ENCODE results near the gene TTC39C.

TTC39C gene

DNA sequence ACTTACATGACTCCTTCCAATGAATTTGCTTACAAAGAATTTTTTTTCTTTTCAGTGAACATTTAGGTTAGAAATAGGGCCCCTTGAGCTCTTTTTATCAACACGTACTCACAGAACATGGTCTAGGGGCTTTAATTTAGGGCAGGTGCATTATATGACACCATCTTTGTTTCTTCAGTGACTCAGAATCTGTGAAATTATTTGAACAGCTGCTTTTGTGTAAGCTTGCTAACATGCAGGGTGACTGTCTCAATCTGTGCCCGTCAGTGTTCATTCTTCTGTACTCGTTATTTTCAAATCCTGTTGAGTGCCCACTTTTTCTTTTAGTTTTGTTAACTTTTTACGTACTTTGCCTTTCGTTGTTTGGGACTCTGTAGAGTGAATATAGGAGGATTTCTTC, 71.5 kb downstream of the TTC39C start:
- DNase-seq (ENCODE audit: low read depth in 3 of 3): no peak

DNA sequence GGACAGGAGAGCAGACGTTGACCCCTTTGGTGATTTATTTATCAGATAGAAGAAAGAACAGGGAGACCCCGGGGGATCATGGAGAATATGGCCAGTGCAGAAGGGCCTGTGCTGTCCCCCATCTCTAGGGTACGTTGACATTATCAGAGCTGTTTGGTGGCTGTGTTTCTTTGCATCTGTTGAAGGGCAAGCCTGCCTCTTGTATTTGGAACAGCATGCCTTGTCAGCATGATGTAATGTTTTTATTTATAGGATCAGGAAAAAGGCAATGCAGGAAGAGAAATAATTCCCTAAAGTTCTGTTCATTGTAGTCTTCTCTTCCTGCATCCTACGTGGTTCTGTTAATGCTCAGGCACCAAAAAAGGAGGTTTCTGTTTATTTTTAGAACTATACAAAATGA, 74.5 kb downstream of the TTC39C start:
- DNase-seq (ENCODE audit: low read depth in 3 of 3): no peak

DNA sequence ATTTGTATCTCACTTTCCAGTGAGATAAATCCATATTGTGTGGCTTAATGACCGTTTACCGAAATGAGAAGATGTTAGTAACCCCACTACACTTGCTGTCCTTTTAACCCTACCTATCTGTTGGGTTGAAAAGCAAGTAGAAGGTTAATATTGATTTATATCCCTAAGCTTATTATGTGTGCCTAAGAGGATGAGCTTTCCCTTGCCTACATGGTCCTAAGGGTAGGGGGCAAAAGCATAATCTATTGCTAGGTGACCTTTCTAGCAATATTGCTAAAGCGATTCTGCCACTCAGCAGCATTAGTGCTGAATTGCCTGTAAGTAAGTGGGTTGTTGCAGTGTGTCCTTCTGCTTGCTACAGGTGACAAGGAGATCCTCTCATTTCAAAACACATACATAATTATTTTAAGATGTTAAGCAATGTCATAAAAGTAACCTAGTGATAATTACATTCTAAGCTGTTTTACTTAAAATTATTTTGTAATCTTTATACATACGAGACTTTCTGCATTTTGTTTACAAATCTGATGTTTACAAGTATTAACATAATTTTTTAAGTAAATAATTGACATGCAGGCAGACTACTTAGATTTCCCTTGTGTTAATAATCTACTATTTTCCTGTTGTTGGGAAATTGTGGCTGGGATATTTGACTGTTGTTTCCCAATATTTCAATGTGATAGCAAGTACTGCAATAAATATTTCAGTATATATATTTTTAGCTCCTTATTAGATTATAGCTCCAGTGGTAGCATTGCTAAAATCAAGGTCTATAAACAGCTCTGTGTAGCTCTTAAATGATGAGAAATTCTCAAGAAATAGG, 75.2 kb downstream of the TTC39C start:
- DNase-seq (ENCODE audit: low read depth in 3 of 3): no peak

DNA sequence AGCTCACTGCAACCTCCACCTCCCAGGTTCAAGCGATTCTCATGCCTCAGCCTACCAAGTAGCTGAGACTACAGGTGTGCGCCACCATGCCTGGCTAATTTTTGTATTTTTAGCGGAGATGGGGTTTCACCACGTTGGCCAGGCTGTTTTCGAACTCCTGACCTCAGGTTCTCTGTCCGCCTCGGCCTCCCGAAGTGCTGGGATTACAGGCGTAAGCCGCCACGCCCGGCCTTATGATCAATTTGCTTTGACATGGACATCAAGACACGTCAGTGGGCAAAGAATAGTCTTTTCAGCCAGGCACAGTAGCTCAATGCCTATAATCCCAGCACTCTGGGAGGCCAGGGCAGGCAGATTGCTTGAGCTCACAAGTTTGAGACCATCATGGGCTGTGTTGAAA, 76.3 kb downstream of the TTC39C start:
- no peak for DNase-seq (ENCODE audit: low read depth in 3 of 3)

DNA sequence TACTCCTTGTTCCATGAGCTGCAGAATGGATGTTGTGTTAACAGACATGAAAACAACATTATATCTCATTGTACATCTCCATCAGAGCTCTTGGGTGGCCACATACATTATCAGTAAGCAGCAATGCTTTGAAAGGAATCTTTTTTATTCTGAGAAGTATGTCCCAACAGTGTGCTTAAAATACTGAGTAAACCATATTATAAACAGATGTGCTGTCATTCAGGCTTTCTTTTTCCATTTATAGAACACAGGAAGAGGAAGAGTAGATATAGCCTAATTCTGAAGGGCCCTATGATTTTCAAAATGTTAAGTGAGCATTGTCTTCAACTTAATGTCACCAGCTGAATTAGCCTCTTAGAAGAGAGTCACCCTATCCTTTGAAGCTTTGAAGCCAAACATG, 80.0 kb downstream of the TTC39C start:
- no peak for DNase-seq (ENCODE audit: low read depth in 3 of 3)

DNA sequence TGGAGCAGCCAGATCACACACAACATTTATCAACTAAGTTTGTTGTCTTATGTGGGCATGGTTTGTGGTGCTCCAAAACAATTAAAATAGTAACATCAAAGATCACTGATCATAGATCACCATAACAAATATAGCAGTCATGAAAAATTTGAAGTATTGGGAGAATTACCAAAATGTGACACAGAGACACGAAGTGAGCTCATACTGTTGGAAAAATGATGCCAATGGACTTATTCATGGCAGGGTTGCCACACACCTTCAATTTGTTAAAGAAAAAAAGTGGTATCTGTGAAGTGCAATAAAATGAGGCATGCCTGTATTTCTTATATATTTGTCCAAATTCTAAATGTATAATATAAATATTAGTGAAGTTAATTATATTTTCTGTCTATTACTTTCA, 81.4 kb downstream of the TTC39C start:
- no peak for DNase-seq (ENCODE audit: low read depth in 3 of 3)

DNA sequence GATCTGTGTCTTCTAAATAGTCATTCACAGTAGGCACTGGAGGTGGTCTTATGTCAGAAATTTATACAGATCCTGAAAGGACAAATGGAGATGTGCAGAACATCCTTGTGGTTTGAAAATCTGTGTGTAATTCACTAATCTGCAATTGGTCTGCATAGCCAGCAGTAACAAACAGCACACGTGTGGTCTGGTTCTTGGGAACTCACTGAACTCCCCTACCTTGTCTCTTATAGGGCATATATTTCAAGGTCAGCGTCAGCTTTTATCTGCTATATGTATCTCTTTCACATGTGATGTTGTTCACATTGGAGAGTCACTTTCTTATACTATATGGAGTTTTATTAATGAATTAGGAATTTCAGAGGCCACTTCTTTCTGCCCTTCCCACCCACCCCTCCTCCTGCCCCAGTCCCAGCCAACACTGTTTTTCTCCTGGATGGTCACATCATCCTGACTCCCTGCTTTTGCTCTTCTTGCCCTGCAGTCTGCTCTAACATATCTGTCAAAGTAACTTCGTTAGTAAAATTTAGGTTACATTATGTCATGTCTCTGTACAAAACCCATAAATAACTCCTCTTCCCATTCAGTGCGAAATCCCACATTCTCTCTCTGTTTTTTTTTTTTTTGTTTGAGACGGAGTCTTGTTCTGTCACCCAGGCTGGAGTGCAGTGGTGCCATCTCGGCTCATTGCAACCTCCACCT, 88.9 kb downstream of the TTC39C start:
- DNase-seq (ENCODE audit: low read depth in 3 of 3): no peak

DNA sequence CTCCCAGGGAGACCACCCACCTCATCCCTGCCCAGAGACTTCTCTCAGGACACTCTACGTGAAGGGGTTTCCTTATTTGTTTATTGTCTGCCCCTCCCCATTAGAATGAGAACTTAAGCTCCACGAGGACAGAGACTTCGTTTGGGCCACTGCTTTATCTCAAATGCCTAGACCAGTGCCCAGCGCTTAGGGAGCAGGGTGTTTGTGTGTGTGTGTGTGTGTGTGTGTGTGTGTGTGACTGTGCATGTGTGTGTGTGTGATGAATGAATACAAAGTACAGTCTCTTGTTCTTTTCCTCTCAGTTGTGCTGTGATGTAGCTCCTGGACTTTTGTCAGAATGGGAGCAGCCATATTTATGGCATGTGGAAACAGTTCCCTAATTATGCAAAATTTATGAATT, 89.9 kb downstream of the TTC39C start:
- DNase-seq (ENCODE audit: low read depth in 3 of 3): no peak

DNA sequence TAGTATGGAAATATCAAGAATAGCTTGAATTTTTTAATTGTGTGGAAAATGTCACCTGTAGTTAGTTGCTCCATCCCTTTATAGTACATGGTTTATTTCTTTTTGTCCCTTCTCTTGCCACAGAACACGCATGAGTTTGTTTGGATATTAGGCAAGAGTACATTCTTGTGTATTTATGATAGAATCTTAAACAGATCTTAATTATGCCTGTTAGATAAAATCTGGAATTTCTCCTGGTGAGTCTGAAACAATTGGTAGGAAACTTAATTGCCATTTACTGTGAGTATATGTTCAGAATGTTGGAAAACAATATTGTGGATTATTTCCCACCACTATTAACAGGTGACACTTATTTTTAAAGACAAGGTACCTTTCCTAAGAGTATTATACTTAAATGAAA, 94.1 kb downstream of the TTC39C start:
- DNase-seq (ENCODE audit: low read depth in 3 of 3): no peak

DNA sequence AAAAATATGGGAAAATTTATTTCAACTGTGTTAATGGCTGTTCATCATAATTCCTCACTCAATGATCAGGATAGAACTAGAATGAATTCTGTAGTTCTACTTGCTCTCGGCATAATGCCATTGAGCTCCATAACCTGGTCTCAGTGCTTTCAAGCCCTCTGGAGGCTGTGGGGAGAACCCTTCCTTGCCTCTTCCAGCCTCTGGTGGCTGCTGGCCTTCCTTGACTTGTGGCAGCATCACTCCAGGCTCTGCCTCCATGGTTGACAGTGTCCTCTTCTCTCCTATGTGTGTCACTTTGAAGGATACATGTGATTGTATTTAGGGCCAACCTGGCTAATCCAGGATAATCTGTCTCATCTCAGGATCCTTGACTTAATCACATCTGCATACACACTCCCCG, 97.4 kb downstream of the TTC39C start:
- no peak for DNase-seq (ENCODE audit: low read depth in 3 of 3)

DNA sequence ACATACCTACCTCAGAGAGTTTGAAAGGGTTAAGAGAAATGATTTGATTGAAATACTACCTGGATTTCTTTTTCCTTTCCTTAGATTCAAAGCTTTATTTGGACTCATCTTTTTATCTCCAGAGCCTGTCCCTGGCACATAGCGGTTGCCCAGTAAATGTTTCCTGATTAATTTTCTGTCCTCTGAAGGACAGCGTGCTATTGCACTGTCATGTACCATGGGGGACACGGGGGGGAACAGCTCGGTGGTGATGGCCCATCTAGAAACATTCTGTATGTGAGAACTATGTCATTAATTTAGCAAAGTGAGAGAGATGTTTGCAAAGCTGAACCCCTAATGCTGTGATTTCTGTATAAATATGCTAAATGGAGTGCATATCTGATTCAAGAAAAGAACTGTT, 97.9 kb downstream of the TTC39C start:
- no peak for DNase-seq (ENCODE audit: low read depth in 3 of 3)

DNA sequence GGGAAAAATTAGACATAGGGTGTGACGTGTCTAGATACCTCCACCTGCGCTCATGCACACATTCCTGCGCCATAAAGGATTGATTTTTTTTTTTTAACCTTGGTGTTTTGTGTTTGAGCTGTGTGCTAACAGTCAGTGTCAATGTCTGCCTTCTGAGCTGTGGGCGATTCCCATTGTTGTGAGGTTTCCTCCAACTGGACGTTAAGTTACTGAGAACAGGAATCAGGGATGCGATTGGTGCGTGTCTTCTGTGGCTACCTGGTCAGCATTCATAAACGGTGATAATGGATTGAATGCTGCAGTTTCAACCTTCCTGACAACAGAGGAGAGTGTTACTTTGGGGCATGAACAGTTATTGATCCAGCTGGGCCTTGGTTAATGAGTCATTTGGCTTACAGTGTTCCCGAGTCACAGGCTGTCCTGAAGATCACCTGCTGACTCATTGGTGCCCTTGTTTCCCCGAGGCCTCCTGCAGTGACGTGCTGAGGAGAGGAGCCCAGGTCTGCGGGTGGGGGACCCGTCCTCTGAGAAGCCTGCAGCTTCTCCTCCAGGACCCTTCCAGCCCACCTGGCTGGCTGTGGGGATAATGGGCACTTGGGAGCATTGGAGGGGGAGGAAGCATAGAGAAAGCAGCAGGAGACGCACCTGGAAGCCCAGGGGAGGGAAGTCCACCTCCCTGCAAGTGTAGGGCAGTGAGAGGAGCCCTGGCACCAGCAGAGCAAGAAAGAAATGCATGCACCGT, 98.5 kb downstream of the TTC39C start:
- no peak for DNase-seq (ENCODE audit: low read depth in 3 of 3)

DNA sequence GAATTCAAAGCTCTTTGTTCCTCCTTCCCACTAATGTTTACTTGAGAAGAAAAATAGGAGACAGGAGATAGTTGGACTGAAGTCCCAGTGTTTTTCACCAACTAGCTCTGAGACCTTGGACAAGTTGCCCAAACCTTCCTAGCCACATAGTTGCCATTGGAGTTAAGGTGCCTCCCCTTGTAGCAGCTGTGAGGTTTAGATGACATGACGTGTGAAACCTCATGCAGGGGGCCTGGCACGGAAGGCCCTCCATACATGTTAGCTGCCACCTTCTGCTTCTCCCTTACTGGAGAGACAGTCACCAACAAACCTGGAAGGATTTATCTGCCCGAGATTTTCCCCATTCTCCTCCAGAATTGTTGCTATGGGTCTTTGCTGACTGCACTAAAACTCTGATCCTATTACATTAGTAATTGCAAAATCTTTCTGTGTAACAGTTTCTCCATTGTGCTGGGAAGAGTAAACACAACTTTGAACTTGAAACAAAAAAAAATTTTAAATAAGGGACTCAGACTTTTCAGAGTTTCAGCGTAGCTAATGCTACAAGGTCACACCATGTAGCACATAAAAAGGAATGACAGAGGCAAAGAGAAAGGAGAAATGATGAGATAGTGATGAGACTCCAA, 100.5 kb downstream of the TTC39C start:
- DNase-seq (ENCODE audit: low read depth in 3 of 3): no peak

DNA sequence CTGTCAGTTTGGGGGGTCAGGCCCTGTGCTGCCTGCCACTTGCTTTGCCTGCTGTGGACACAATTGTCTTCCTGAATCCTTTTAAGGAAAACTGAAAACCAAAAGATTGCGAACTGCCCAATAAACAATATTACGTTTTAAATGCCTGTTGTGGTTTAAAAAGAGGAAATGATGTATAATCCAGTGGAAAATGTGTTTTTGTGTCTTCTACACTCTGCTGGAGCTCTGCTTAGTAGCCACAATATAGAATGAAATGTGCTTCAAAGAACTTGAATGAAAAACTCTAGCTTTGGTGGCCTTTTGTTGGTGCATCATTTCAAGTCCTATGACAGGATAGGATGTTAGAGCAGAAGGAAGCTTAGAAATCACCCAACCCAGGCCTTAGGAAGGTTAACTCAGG, 101.1 kb downstream of the TTC39C start:
- DNase-seq (ENCODE audit: low read depth in 3 of 3): no peak

DNA sequence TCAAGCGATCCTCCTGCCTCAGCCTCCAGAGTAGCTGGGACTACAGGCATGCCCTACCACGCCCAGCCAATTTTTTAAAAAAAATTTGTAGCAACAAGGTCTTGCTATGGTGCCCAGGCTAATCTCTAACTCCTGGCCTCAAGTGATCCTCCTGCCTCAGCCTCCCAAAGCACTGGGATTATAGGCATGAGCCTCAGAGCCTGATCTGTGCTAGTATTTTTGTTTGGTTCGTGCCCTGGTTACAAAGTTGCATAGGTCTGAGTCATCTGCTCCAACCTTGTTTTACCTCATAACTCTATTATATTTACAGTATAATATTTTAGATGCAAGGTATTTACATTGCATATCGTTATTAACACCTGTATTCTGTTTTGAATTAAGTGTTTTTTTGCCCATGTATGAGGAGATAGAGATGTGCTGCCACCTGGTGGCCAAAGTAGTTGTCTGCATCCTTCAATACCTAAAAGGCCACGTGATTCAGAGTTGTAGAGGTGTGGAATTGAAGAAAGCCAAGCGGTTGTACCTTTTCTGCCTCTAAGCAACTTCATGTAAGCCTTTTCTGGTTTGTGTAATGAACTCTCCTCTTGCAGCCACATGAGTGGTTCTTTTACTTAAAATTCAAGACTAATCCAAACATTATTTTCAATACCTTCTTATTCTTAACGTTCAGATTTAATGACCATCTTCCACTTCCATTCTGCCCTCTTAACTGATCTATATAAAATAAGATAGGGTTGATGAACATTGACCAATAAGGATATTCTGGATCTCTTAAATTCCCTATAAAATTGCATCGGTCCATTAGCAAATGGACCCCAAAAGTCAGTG, 104.4 kb downstream of the TTC39C start:
- DNase-seq (ENCODE audit: low read depth in 3 of 3): peak; percentile 44 to 64 (median 62)

DNA sequence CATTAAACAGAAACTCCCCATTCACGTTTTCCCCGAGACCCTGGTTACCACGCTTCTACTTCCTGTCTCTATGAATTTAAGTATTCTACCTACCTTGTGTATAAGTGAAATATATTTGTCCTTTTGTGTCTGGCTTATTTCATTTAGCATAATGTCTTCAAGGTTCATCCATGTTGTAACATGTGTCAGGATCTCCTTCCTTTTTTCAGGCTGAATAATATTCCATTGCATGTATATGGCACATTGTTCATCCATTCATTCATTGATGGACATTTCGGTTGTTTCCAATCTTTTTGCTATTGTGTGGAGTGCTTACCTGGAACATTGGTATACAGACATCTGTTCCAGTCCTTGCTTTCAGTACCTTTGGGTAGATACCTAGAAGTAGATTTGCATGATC, 106.1 kb downstream of the TTC39C start:
- DNase-seq (ENCODE audit: low read depth in 3 of 3): no peak

DNA sequence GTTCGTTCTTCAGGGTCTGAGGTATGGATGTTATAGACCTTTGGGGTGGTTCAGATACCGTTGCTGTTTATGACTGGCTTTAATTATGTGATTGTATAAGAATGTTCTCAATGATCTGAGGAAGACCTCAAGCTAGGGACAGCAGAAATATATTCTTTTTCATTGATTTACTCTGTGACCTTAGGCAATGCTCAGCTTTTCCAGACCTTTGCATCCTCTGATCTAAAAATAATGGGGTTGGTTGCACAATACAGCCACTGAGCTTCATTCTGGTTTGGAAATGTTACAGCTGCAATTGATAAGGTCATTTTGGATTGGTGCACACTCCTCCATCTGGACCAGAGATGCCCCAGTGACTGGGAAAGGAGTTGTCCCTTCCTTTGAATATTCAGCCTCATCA, 107.1 kb downstream of the TTC39C start:
- DNase-seq (ENCODE audit: low read depth in 3 of 3): no peak

DNA sequence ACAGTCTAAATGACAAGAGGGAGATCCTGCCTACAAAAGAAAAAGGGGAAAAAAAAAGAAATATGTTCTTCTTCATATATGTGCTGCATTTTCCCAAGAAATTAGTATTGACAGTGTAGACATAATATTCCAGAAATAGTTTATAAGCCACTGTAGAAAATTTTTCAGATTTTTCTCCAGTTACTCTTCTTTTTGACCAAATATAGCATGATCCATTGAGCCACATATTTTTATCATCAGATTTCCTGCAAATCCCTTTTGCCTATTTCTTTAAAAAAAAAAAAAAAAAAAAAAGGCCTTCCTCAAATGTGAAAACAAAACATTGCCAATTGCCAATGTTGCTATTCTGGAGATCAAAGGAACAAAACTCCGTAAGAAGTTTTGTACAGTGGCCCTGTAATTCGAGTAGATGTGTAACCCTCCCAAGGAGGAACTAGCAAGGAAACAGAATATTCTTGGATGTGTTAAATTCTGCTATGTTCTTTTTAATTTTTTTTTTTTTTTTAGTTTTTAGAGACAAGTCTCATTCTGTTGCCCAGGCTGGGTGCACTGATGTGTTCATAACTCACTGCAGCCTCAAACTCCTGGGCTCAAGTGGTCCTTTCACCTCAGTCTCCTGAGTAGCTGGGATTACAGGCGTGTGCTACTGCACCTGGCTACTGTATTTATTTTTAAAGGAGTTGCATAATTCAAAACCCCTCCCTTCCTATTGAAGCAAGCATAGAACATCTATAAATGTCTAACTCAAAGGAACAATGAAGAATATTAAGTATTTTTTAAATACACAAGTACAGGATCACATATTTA, 111.8 kb downstream of the TTC39C start:
- no peak for DNase-seq (ENCODE audit: low read depth in 3 of 3)

DNA sequence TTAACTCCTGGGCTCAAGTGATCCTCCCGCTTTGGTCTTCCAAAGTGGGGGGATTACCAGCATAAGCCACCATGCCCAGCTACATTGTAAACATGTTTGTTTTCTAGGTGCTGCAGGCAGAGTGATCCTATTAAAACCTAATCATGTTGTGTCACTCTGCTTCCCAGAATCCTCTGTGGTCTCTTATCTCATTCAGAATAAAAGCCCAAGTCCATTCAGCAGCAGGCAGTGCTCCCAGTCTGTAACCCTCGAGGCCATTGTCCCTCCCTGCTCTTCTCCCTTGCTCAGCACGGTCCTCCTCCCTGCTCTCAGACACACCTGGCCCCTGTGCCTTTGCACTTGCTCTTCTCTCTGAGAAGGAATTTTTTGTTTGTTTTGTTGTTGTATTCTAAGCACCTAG, 113.2 kb downstream of the TTC39C start:
- DNase-seq (ENCODE audit: low read depth in 3 of 3): no peak

DNA sequence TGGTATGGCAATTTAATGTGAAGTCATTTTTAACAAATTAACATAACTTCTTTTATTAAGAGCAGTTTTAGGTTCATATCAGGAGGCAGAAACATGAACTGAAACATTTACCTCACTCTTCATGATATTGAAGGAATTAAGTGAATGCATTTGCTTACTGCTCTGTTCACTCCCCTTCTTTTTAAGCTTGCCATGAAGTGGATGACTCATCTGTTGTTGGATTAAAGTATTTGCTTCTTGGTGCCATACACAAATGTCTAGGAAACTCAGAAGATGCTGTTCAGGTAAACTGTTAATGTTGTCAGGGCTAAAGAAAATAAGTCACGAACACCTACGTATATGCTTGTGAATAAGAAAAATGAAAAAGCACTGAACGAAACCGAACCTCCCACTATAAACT, 114.1 kb downstream of the TTC39C start:
- no peak for DNase-seq (ENCODE audit: low read depth in 3 of 3)

DNA sequence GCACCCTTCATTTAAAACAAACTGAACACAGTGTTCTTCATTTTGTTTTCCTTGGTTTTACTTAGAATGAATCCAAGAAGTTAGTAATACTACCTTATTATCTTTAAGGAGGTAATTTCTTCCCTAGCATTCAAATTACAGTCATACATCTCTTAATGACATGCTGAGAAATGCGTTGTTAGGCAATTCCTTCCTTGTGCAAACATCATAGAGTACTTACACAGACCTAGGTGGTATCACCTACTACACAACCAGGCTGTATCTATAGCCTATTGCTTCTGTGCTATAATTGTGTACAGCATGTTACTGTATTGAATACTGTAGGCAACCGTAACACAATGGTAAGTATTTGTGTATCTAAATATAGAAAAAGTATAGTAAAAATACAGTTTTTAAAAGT, 115.9 kb downstream of the TTC39C start:
- no peak for DNase-seq (ENCODE audit: low read depth in 3 of 3)
